Measurements from ENCODE around the gene MAZ. TPM values are rescaled to one million over a fixed set of nuclear protein-coding genes. Genes with fewer than 3 reads are reported as not detected.

Gene MAZ
- polyA plus RNA-seq, 3 donors: 74.2 to 137 (median 83.9) TPM

DNA sequence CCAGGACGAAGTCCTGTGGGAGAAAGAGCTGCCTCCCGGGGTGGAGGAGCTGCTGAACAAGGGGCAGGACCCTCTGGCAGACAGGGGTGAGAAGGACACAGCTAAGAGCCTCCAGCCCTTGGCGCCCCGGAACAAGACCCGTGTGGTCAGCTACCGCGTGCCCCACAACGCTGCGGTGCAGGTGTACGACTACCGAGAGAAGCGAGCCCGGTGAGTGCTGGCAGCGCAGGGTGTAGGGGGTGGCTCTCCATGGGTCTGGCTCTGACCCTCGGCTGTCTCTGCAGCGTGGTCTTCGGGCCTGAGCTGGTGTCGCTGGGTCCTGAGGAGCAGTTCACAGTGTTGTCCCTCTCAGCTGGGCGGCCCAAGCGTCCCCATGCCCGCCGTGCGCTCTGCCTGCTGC, 35.3 kb downstream of the MAZ start:
- 90 to 93% (median 92%) methylated on average over 23 of the region's 23 CpGs for WGBS, 3 donors
- H3K27ac ChIP-seq (ENCODE audit: low read depth, low read length): no peak overlapping the region

DNA sequence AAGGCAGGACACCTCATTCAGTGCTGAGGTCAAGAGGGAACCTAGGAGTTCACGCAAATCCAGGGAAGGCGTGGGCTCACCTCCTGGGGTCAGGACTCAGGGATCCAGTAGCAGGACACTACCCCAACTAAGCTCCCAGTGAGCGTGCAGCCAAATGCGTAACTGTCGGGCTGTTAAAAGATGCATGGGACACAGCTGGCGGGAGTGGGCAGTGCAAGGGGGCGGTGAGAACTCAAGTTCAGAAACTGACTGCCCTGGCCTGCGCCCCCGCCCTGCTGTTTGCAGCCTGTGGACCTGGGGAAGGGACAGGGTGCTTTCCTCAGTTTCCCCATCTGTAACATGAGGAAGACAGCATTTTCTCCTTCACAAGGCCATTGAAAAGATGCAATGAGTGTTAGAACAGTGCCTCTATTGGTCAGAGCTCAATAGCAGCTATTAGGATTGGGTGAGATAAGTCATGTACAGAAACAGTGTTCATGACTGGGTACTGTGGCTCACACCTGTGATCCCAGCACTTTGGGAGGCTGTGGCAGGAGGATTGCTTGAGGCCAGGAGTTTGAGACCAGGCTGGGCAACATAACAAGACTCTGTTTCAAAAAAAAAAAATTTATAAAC, 36.5 kb downstream of the MAZ start:
- no peak overlapping the region for H3K27ac ChIP-seq (ENCODE audit: low read depth, low read length)
- WGBS, 3 donors: 96 to 98% (median 97%) methylated on average over 9 of the region's 9 CpGs

DNA sequence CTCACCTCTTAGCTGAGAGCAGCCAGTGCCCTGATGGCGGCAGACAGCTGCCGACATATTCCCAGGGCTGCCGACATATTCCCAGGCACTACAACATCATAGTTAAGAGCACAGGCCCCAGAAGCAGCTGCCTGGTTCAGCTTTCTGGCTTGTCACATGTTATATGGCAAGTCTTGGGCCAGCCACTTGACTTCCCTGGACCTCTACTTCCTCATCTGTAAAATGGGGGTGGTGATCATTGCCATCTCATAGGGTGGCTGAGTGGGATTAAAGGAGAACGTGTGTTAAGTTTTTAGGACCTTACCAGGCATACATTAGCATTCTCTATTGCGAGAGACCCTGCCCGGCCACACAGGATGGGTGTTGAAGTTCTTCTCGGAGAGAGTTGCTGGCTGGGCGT, 37.6 kb downstream of the MAZ start:
- WGBS, 3 donors: 93 to 95% (median 93%) methylated on average over 8 of the region's 8 CpGs
- H3K27ac ChIP-seq (ENCODE audit: low read depth, low read length): no peak overlapping the region

DNA sequence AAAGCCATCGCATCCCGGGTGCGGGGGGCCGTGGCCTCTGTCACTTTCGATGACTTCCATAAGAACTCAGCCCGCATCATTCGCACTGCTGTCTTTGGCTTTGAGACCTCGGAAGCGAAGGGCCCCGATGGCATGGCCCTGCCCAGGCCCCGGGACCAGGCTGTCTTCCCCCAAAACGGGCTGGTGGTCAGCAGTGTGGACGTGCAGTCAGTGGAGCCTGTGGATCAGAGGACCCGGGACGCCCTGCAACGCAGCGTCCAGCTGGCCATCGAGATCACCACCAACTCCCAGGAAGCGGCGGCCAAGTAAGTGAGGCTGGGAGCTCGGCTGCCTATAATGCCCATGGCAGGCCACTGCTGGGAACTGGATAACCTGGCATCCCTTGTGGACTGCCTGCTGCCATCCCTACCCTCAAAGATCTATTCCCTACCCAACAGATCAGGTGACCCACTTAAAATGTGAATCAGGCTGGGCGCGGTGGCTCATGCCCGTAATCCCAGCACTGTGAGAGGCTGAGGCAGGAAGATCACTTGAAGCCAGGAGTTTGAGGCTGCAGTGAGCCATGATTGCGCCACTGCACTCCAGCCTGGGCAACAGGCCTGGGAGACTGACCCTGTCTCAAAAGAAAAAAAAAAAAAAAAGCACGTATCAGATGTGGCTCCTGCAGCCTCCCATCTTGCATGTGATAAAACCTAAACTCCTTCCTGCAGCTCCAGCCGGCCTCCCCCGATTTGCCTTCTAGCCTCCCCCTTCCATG, 38.4 kb downstream of the MAZ start:
- H3K27ac ChIP-seq (ENCODE audit: low read depth, low read length): no peak overlapping the region
- 79 to 88% (median 84%) methylated on average over 28 of the region's 28 CpGs for WGBS, 3 donors

DNA sequence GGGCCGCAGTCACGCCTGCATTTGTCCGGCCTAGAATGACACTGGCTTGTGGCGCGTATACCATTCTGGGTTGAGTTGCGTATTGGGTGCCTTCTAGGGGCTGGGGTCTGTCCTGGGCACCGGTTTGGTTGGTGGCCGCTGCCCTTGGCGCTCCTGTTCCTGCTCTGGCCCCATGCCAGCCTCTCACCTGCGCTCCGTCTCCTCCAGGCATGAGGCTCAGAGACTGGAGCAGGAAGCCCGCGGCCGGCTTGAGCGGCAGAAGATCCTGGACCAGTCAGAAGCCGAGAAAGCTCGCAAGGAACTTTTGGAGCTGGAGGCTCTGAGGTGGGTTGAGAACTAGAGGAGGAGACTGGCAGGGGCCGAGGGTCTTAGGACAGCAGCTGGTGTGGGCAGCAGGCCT, 39.3 kb downstream of the MAZ start:
- no peak overlapping the region for H3K27ac ChIP-seq (ENCODE audit: low read depth, low read length)

DNA sequence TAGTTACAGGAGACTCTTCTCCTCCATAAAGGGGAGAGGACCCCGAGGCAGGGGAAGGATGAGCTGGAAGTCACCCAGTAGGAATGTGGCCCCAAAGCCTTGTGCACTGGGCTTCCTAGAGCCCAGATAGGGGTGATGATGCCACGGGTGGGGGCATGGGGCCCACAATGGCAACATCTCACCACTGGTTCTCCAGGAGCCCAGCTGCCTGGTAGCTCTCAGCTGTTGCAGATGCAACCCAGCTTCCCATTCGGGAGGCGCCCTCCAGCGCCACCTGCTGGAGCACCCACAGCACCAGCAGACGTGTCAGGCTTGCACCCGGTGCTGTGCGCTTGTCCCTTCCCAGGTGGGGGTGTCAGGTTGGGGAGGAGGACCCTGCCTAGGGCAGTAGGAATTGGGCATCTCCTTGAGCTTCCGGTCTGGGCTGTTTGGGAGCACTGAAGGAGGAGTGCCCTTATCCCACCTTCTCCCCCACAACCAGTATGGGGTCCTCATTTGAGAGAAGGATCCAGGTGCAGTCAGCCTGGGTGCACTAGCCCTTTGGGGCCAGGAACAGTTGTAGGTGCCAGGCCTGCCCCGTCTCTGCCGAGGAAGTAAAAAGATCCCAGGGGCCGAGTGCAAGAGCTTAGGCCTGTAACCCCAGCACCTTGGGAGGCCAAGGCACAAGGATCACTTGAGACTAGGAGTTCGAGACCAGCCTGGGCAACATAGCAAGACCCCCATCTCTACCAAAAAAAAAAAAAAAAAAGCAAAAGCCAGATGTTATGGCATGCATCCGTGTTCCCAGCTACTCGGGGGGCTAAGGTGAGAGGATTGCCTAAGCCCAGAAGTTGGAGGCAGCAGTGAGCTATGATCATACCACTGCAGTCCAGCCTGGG, 42.3 kb downstream of the MAZ start:
- WGBS, 3 donors: 39 to 42% (median 42%) methylated on average over 15 of the region's 15 CpGs
- H3K27ac ChIP-seq (ENCODE audit: low read depth, low read length): no peak overlapping the region

More for the DNA sequence above, 39.3 kb downstream of the MAZ start:
- WGBS, 3 donors: 86 to 92% (median 91%) methylated on average over 18 of the region's 18 CpGs

DNA sequence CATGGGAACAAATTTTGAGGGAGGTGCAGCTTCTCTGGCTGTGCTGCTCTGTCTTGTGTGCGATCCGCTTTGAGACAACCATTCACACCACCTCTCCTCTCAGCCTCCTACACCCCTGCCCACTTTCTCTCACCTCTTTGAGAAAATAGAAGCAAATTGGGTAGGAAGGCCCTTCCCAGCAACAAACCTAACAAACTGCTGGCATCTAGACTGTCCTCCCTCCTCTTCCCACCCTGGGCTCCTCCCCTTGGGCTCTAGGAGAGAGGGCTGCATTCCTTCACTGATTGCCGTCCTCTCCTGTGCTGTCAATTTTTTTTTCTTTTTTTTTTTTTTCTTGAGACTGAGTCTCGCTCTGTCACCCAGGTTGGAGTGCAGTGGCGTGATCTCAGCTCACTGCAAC, 43.2 kb downstream of the MAZ start:
- no peak overlapping the region for H3K27ac ChIP-seq (ENCODE audit: low read depth, low read length)
- 65 to 76% (median 66%) methylated on average over 5 of the region's 5 CpGs for WGBS, 3 donors

DNA sequence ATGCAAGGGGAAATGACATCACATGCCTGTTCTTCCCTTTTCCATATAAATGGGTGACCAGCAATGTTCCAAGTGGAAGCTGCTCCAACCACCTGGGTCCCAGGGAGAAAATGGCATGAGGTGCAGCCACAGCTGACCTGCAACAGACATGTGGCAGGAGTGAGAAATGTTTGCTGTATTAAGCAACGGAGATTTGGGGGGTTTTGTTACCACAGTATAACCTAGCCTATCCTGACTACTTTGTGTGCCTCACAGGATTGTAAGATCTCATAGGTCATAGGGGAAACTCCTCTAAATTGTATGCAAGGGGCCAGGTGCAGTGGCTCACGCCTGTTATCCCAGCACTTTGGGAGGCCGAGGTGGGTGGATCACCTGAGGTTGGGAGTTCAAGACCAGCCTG, 44.7 kb downstream of the MAZ start:
- WGBS, 3 donors: 73 to 93% (median 91%) methylated on average over 3 of the region's 3 CpGs
- H3K27ac ChIP-seq (ENCODE audit: low read depth, low read length): no peak overlapping the region

DNA sequence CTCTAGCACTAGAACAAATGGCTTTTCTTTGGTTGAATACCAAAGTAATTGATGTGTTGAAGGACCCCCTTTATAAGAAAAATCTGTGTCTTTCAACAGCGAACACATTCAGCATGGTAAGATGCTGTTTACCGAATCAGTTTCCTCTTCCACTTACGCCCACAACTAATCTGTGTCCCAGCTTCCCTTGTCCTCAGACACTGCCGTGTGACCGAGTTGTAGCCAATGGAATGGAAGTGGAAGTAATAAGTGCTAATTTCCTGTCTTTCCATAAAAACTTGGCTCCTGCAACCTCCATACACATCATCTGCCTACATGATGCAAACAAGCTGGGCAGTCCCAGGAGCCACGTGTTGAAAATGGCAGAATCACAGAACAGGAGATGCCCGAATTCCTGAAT, 46.3 kb downstream of the MAZ start:
- WGBS, 3 donors: 34 to 62% (median 51%) methylated on average over 7 of the region's 7 CpGs
- H3K27ac ChIP-seq (ENCODE audit: low read depth, low read length): no peak overlapping the region

DNA sequence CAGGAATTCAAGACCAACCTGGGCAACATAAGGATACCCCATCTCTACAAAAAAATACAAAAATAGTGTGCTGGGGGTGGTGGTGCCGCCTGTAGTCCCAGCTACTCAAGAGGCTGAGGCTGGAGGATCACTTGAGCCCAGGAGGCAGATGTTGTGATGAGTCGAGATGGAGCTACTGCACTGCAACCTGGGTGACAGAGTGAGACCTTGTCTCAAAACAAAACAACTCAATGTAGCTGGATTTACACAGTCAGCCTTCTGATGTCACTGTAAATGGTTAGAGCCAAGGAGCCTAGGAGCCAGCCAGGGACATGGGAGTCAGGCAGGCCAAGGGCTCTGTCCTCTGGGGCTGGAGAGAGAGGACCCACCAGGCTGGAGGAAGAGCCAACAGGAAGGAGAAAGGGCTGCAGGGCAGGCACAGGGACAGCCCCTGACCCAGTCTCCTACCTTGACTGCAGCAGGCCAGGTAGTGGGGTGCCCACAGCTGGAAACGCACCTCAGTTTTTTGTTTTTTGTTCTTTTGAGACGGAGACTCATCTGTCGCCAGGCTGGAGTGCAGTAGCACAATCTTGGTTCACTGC, 48.3 kb downstream of the MAZ start:
- no peak overlapping the region for H3K27ac ChIP-seq (ENCODE audit: low read depth, low read length)
- WGBS, 3 donors: 89 to 93% (median 92%) methylated on average over 5 of the region's 5 CpGs

DNA sequence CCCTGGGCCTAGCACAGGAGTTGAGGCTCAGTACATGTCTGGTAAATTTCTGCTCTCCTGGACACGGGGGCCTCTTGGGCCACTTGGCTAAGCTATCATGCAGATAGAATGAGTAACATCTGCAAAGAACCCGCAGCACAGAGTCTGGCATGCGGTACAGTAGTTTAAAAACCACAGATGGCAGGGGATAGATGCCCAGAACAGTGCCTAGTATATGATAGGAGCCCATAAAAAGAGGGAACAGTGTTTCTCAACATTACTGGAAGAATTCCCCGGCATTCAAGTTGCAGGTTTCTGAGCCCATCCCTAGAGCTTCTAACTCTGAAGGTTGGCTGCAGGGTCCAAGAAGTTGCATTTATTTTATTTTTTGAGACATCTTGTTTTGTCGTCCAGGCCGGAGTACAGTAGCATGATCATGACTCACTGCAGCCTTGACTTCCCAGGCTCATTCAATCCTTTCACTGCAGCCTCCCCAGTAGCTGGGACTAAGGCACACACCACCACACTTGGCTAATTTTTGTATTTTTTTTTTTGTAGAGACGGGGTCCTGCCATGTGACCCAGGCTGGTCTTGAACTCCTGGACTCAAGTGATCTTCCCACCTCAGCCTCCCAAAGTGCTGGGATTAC, 50.9 kb downstream of the MAZ start:
- 73 to 84% (median 78%) methylated on average over 7 of the region's 7 CpGs for WGBS, 3 donors
- H3K27ac ChIP-seq (ENCODE audit: low read depth, low read length): no peak overlapping the region

DNA sequence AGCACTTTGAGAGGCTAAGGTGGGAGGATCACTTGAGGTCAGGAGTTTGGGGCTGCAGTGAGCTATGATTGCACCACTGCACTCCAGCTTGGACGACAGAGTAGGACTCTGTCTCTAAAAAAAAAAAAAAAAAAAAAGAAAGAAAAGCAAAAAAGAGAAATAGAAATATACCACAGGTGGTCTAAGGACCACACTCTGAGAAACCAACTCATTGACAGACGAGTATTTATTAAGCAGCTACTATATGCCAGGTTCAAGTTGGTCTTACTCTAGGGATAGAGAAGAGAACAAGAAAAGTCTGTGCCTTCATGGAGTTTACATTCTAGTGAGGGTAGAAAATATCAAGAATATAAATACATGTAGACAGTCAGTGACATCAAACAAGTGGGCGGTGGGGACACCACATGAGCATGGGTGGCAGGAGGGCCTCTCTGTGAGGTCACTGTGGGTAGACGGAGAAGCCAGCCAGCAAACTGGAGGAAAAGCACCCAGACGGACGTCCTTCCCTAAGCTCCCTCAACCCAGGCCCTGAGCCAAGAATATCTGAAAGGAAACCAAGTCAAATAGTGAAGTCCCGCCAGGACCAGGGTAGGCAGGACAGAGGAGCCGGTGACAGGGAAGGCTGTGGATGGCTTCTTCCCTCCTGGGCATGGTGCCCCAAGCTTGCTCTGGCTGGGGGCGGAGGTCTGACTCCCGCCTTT, 52.0 kb downstream of the MAZ start:
- no peak overlapping the region for H3K27ac ChIP-seq (ENCODE audit: low read depth, low read length)

DNA sequence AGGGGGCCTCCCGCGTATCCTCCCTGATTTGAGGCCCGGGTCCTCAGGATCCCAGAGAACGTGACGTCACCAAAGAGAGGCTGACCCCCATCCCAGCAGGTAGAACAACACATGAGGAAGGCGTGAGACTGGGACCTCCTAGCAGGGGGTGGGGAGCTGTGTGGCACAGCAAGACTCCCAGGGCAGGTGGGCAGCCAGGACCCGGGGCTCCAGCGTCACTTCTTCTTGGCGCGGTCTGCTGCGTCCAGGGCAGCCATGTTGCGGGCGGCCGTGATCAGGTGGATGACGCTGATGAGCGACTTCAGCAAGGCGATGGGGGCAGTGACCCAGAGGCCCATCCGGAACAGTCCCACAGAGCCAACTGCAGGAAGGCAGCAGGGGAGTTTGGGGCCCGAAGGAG, 52.6 kb downstream of the MAZ start:
- H3K27ac ChIP-seq (ENCODE audit: low read depth, low read length): no peak overlapping the region
- 92 to 94% (median 93%) methylated on average over 19 of the region's 19 CpGs for WGBS, 3 donors

More for the DNA sequence above, 52.0 kb downstream of the MAZ start:
- 58 to 71% (median 59%) methylated on average over 9 to 10 of the region's 10 CpGs for WGBS, 3 donors

DNA sequence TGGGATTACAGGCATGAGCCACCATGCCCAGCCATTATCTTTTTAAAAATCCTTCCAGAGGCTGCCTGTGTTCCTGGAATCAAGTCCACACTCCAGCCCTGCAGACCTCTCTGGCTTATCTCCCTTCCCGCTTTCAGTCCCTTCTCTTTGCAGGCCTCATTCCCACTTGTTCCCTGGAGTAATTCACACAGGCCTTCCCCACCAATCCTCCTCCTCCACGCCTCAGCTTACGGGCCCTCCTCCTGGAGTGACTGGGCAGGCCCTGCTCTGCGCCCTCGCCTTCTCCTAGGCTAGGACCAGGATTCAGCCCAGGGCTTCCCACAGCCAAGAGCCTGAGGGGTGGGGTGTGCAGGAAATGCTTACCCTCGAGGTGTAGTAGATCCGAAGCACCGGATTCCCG, 53.9 kb downstream of the MAZ start:
- 61 to 83% (median 83%) methylated on average over 9 of the region's 9 CpGs for WGBS, 3 donors
- no peak overlapping the region for H3K27ac ChIP-seq (ENCODE audit: low read depth, low read length)
